Mesenchymal stem cell (in vitro differentiated cells and primary cell): Measurements from ENCODE around the gene TESPA1.

Experiments
- DNase-seq: peaks from one replicate; pipeline ENCODE4 v3.0.0-alpha.2; 2013
- H2AFZ ChIP-seq: one replicate; pipeline ENCODE4 v1.6.1; 2013; ENCODE audit warnings: low read depth, mild to moderate bottlenecking, control low read depth, inconsistent platforms, low read length, moderate library complexity
- H2AK5ac ChIP-seq: 2 replicates; pipeline ENCODE4 v1.6.1; 2013; ENCODE audit warnings: low read length, moderate library complexity, mild to moderate bottlenecking, inconsistent platforms; ENCODE audit not compliant: severe bottlenecking
- H2BK120ac ChIP-seq: one replicate; pipeline ENCODE4 v1.6.1; 2013; ENCODE audit warnings: low read depth, mild to moderate bottlenecking, inconsistent platforms, low read length, moderate library complexity
- H2BK12ac ChIP-seq, 2 experiments: one replicate each; pipeline ENCODE4 v1.6.1; 2013; ENCODE audit warnings: inconsistent platforms in 2 of 2, low read length in 2 of 2, mild to moderate bottlenecking in 2 of 2, moderate library complexity in 2 of 2, control low read depth in 1 of 2
- H2BK15ac ChIP-seq: one replicate; pipeline ENCODE4 v1.6.1; 2013; ENCODE audit warnings: mild to moderate bottlenecking, low read depth, inconsistent platforms; ENCODE audit not compliant: poor library complexity, severe bottlenecking
- H2BK5ac ChIP-seq: 2 replicates; pipeline ENCODE4 v1.6.1; 2013; ENCODE audit warnings: low read depth, mild to moderate bottlenecking, low read length, control low read depth, inconsistent platforms; ENCODE audit not compliant: poor library complexity, severe bottlenecking
- H3K14ac ChIP-seq, 2 experiments: one replicate each; pipeline ENCODE4 v1.6.1; 2013; ENCODE audit warnings: inconsistent platforms in 2 of 2, low read length in 2 of 2, control low read depth in 1 of 2, mild to moderate bottlenecking in 1 of 2, moderate library complexity in 1 of 2
- H3K18ac ChIP-seq, 2 experiments: one replicate each; pipeline ENCODE4 v1.6.1; 2013; ENCODE audit warnings: inconsistent platforms in 2 of 2, low read length in 2 of 2, control low read depth in 1 of 2, low read depth in 1 of 2, mild to moderate bottlenecking in 1 of 2
- H3K23ac ChIP-seq, 2 experiments: one replicate each; pipeline ENCODE4 v1.6.1; 2013; ENCODE audit warnings: inconsistent platforms in 2 of 2, low read length in 2 of 2, mild to moderate bottlenecking in 2 of 2, moderate library complexity in 2 of 2, control low read depth in 1 of 2
- H3K27ac ChIP-seq: 2 replicates; pipeline ENCODE4 v1.5.1; 2013; ENCODE audit warnings: mild to moderate bottlenecking, moderate library complexity, low read length, control low read depth, inconsistent platforms; ENCODE audit not compliant: poor library complexity, severe bottlenecking
- H3K27me3 ChIP-seq, 2 experiments: 2 replicates each; pipeline versions ENCODE4 v1.6.1 to v1.7.0; 2013; ENCODE audit warnings: low read length in 2 of 2, mild to moderate bottlenecking in 2 of 2, moderate library complexity in 2 of 2, control low read depth in 1 of 2, inconsistent platforms in 1 of 2; ENCODE audit not compliant: control insufficient read depth in 1 of 2, insufficient read depth in 1 of 2
- H3K36me3 ChIP-seq, 2 experiments: 2 replicates each; pipeline versions ENCODE4 v1.6.1 to v1.7.0; 2013; ENCODE audit warnings: low read length in 2 of 2, control low read depth in 1 of 2, inconsistent platforms in 1 of 2, low read depth in 1 of 2, mild to moderate bottlenecking in 1 of 2; ENCODE audit not compliant: insufficient read depth in 2 of 2, control insufficient read depth in 1 of 2
- H3K4ac ChIP-seq, 2 experiments: one replicate each; pipeline ENCODE4 v1.6.1; 2013; ENCODE audit warnings: inconsistent platforms in 2 of 2, low read length in 2 of 2, mild to moderate bottlenecking in 2 of 2, moderate library complexity in 2 of 2, control low read depth in 1 of 2, low read depth in 1 of 2
- H3K4me1 ChIP-seq: 2 replicates; pipeline ENCODE4 v1.6.1; 2013; ENCODE audit warnings: low read depth, low read length, control low read depth; ENCODE audit not compliant: control insufficient read depth, insufficient read depth
- H3K4me2 ChIP-seq: 2 replicates; pipeline ENCODE4 v1.6.1; 2013; ENCODE audit warnings: low read length, mild to moderate bottlenecking, inconsistent platforms; ENCODE audit not compliant: poor library complexity, severe bottlenecking
- H3K4me3 ChIP-seq, 2 experiments: 2 replicates each; pipeline versions ENCODE4 v1.5.1 to v1.7.0; 2013; ENCODE audit warnings: low read length in 2 of 2, mild to moderate bottlenecking in 2 of 2, control low read depth in 1 of 2, low read depth in 1 of 2; ENCODE audit not compliant: insufficient read depth in 1 of 2
- H3K79me1 ChIP-seq: replicated peaks from 2 replicates; pipeline ENCODE4 v1.6.1; 2013; ENCODE audit warnings: mild to moderate bottlenecking, control low read depth, low read length, inconsistent platforms; ENCODE audit not compliant: poor library complexity, severe bottlenecking
- H3K9ac ChIP-seq: 2 replicates; pipeline ENCODE4 v1.7.0; 2013; ENCODE audit warnings: mild to moderate bottlenecking, low read length, moderate library complexity
- H3K9me3 ChIP-seq: 2 replicates; pipeline ENCODE4 v1.7.0; 2013; ENCODE audit warnings: mild to moderate bottlenecking, low read length; ENCODE audit not compliant: control insufficient read depth
- H4K8ac ChIP-seq: one replicate; pipeline ENCODE4 v1.6.1; 2013; ENCODE audit warnings: inconsistent platforms, mild to moderate bottlenecking, low read length, moderate library complexity
- H4K91ac ChIP-seq: one replicate; pipeline ENCODE4 v1.6.1; 2013; ENCODE audit warnings: mild to moderate bottlenecking, low read length, inconsistent platforms
- WGBS: methylation state at CpG from one replicate; pipeline ENCODE4 v1.1.7; 2013; ENCODE audit warnings: mixed read lengths; 5-methylcytosine and 5-hydroxymethylcytosine counted together

The TESPA1 gene

GRCh38 chr12:54975875-54976274 is 8.7 kb downstream of the TESPA1 start:
- H3K9ac ChIP-seq: no peak overlapping the region
- peaks cover 0 to 5% of the 10 kb centered on the region in 2 experiments for H3K27me3 ChIP-seq
- WGBS: 75% methylated on average over 5 of the region's 6 CpGs
- H3K23ac ChIP-seq: no peak overlapping the region
- no peak overlapping the region for H3K4ac ChIP-seq
- no peaks in the 10 kb centered on the region for H3K36me3 ChIP-seq
- no peak overlapping the region for H3K4me2 ChIP-seq
- H2BK120ac ChIP-seq: no peak overlapping the region
- H3K79me1 ChIP-seq: no peaks in the 10 kb centered on the region
- H3K4me3 ChIP-seq: no peak overlapping the region
- no peaks in the 10 kb centered on the region for H3K9me3 ChIP-seq
- no peak overlapping the region for H2AFZ ChIP-seq
- peaks cover 2% of the 10 kb centered on the region for H3K4me1 ChIP-seq
- H3K14ac ChIP-seq: no peak overlapping the region
- H3K27ac ChIP-seq: no peak overlapping the region
- no peak overlapping the region for H2AK5ac ChIP-seq
- no peak overlapping the region for H4K91ac ChIP-seq
- no peak overlapping the region for H2BK12ac ChIP-seq
- no peak overlapping the region for H3K18ac ChIP-seq
- H4K8ac ChIP-seq: no peak overlapping the region
- no peak for DNase-seq
- H2BK5ac ChIP-seq: no peak overlapping the region
- H2BK15ac ChIP-seq: no peak overlapping the region

DNA sequence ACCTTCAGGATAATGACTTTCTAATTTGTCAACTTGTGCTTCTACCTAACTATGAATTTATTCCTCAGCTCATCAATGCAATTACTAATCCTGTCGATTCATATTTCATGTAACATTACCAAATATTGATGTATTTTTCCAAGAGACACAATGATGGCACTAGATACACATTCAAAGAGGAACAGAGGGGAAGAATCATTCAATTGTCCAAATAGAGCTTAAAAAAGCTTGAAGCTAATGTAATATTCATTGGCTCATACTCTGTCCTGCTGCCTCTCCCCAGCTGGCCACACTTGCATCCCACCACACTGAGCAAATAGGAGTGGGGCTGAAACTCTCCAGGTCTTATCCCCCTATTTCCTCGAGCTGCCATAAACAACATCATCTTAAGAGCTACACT is 9.3 kb downstream of the TESPA1 start:
- Histone ChIP-seq H4K91ac (no peak overlapping the region), H3K4me2 (no peak overlapping the region), H2BK15ac (no peak overlapping the region), H3K9me3 (no peaks in the 10 kb centered on the region), H2BK120ac (no peak overlapping the region), H3K79me1 (no peaks in the 10 kb centered on the region), H3K23ac (no peak overlapping the region), H3K27me3 (peaks cover 0 to 5% of the 10 kb centered on the region in 2 experiments), H3K4ac (no peak overlapping the region), H3K4me1 (peaks cover 2% of the 10 kb centered on the region), H3K4me3 (no peak overlapping the region), H2BK12ac (no peak overlapping the region), H3K9ac (no peak overlapping the region), H2AFZ (no peak overlapping the region), H3K14ac (no peak overlapping the region), H4K8ac (no peak overlapping the region), H2AK5ac (no peak overlapping the region), H3K27ac (no peak overlapping the region), H3K18ac (no peak overlapping the region), H2BK5ac (no peak overlapping the region), H3K36me3 (no peaks in the 10 kb centered on the region)
- DNase-seq: no peak
- WGBS: 56% methylated on average over 1 of the region's 2 CpGs

GRCh38 chr12:54974279-54974678 is 10.3 kb downstream of the TESPA1 start:
- peaks cover 0 to 5% of the 10 kb centered on the region in 2 experiments for H3K27me3 ChIP-seq
- H3K4me1 ChIP-seq: peaks cover 2% of the 10 kb centered on the region
- no peak overlapping the region for H3K4me3 ChIP-seq
- no peak overlapping the region for H2AK5ac ChIP-seq
- no peak overlapping the region for H3K9ac ChIP-seq
- H3K18ac ChIP-seq: no peak overlapping the region
- WGBS: 84% methylated on average over 12 of the region's 12 CpGs
- no peak overlapping the region for H2BK12ac ChIP-seq
- H2AFZ ChIP-seq: no peak overlapping the region
- H3K23ac ChIP-seq: no peak overlapping the region
- no peaks in the 10 kb centered on the region for H3K9me3 ChIP-seq
- H3K27ac ChIP-seq: no peak overlapping the region
- no peak overlapping the region for H3K14ac ChIP-seq
- H2BK120ac ChIP-seq: no peak overlapping the region
- H4K91ac ChIP-seq: no peak overlapping the region
- H3K4ac ChIP-seq: no peak overlapping the region
- H3K4me2 ChIP-seq: no peak overlapping the region
- H2BK5ac ChIP-seq: no peak overlapping the region
- no peaks in the 10 kb centered on the region for H3K79me1 ChIP-seq
- H4K8ac ChIP-seq: no peak overlapping the region
- no peaks in the 10 kb centered on the region for H3K36me3 ChIP-seq
- no peak for DNase-seq
- H2BK15ac ChIP-seq: no peak overlapping the region

DNA sequence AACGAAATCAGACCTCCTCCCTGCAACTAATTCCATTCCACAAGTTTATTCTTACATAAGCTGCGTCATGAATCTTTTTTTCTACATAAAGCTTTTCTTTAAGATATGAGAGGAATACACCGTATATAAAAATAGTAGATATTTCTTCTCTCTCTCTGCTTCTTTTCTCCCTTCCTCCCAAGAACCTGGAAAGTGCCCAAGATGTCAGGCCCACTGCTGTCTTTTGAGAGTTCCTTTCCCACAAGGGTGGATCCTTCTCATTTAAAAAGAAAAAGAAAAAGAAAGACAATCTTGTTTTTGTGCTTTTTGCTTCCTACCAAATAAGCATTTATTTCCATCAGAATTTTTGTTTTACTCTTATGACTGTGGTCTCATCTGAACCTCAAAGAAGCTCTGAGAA is 11.0 kb downstream of the TESPA1 start:
- Histone ChIP-seq H3K36me3 (no peaks in the 10 kb centered on the region), H3K14ac (no peak overlapping the region), H3K79me1 (no peaks in the 10 kb centered on the region), H2AFZ (no peak overlapping the region), H3K23ac (no peak overlapping the region), H3K27ac (no peak overlapping the region), H4K8ac (no peak overlapping the region), H3K9ac (no peak overlapping the region), H2BK15ac (no peak overlapping the region), H2BK12ac (no peak overlapping the region), H3K4ac (no peak overlapping the region), H3K4me2 (no peak overlapping the region), H3K9me3 (no peaks in the 10 kb centered on the region), H3K4me3 (no peak overlapping the region), H3K4me1 (peaks cover 2% of the 10 kb centered on the region), H2BK5ac (no peak overlapping the region), H3K27me3 (peaks cover 0 to 5% of the 10 kb centered on the region in 2 experiments), H4K91ac (no peak overlapping the region), H2AK5ac (no peak overlapping the region), H3K18ac (no peak overlapping the region), H2BK120ac (no peak overlapping the region)
- no peak for DNase-seq
- WGBS: 50% methylated on average over 1 of the region's 3 CpGs
